GM19395 (cell line): ENCODE measurements around the gene KRT86.
"Not testable (repeated sequence)": the region's sequence is repeated elsewhere in the genome, so short reads cannot be mapped to it uniquely, and the experiment has no call there.

ENCODE experiments used
- ATAC-seq: cut with Tn5 transposase; IDR thresholded peaks from one replicate; pipeline ENCODE4 v1.9.1; 2021; ENCODE audit warnings: mild to moderate bottlenecking, moderate library complexity; ENCODE audit not compliant: unreplicated experiment

The KRT86 gene

GRCh38 chr12:52333321-52333720, 58.9 kb downstream of the KRT86 start:
- no peak for ATAC-seq

GRCh38 chr12:52334185-52334584, 59.7 kb downstream of the KRT86 start:
- ATAC-seq = no peak

GRCh38 chr12:52335598-52336262, 61.3 kb downstream of the KRT86 start:
- no peak for ATAC-seq

- ATAC-seq = no peak
Observed at GRCh38 chr12:52336641-52337040, 62.2 kb downstream of the KRT86 start.

- no peak for ATAC-seq
Observed at GRCh38 chr12:52337054-52337453, 62.6 kb downstream of the KRT86 start.

- no peak for ATAC-seq
Observed at GRCh38 chr12:52338241-52338960, 64.0 kb downstream of the KRT86 start.

GRCh38 chr12:52341066-52341580, 66.7 kb downstream of the KRT86 start:
- ATAC-seq = no peak

- no peak for ATAC-seq
Observed at GRCh38 chr12:52342781-52343490, 68.5 kb downstream of the KRT86 start.

- ATAC-seq = no peak
Observed at GRCh38 chr12:52343550-52343949, 69.1 kb downstream of the KRT86 start.

GRCh38 chr12:52344111-52344510, 69.7 kb downstream of the KRT86 start:
- no peak for ATAC-seq

- not testable (repeated sequence) for ATAC-seq
Observed at GRCh38 chr12:52345041-52345440, 70.6 kb downstream of the KRT86 start.

GRCh38 chr12:52346593-52346992, 72.1 kb downstream of the KRT86 start:
- ATAC-seq = no peak

GRCh38 chr12:52347016-52347415, 72.6 kb downstream of the KRT86 start:
- no peak for ATAC-seq

- no peak for ATAC-seq
Observed at GRCh38 chr12:52347551-52348510, 73.4 kb downstream of the KRT86 start.

- ATAC-seq = no peak
Observed at GRCh38 chr12:52349196-52349595, 74.8 kb downstream of the KRT86 start.

GRCh38 chr12:52350021-52350620, 75.7 kb downstream of the KRT86 start:
- ATAC-seq = no peak

GRCh38 chr12:52350786-52351185, 76.3 kb downstream of the KRT86 start:
- ATAC-seq = no peak

GRCh38 chr12:52351196-52352059, 77.0 kb downstream of the KRT86 start:
- ATAC-seq = no peak

GRCh38 chr12:52352951-52353350, 78.5 kb downstream of the KRT86 start:
- no peak for ATAC-seq
